ENCODE data around the gene IQGAP1. TPM values are rescaled to one million over a fixed set of nuclear protein-coding genes. Genes with fewer than 3 reads are reported as not detected.

Gene IQGAP1
- total RNA-seq, 1 experiment from 2014 or later = 113 TPM

DNA sequence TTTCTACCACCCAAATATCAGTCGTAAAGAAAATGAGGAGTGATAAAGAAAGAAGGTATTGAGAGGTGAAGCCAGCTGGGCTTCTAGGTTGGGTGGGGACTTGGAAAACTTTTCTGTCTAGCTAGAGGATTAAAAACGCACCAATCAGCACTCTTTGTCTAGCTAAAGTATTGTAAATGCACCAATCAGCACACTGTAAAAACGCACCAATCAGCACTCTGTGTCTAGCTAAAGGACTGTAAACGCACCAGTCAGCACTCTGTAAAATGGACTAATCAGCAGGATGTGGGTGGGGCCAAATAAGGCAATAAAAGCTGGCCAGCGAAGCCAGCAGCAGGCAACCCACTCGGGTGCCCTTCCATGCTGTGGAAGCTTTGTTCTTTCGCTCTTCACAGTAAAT lies 13.0 kb upstream of the IQGAP1 start:
- no peaks in the 10 kb centered on the region for H3K9me2 ChIP-seq (ENCODE audit: insufficient read depth)
- no peak for TF ChIP-seq SRF (IDR thresholded peaks at IDR 0.05; ENCODE audit: low read depth)
- TF ChIP-seq, protein P1, sequence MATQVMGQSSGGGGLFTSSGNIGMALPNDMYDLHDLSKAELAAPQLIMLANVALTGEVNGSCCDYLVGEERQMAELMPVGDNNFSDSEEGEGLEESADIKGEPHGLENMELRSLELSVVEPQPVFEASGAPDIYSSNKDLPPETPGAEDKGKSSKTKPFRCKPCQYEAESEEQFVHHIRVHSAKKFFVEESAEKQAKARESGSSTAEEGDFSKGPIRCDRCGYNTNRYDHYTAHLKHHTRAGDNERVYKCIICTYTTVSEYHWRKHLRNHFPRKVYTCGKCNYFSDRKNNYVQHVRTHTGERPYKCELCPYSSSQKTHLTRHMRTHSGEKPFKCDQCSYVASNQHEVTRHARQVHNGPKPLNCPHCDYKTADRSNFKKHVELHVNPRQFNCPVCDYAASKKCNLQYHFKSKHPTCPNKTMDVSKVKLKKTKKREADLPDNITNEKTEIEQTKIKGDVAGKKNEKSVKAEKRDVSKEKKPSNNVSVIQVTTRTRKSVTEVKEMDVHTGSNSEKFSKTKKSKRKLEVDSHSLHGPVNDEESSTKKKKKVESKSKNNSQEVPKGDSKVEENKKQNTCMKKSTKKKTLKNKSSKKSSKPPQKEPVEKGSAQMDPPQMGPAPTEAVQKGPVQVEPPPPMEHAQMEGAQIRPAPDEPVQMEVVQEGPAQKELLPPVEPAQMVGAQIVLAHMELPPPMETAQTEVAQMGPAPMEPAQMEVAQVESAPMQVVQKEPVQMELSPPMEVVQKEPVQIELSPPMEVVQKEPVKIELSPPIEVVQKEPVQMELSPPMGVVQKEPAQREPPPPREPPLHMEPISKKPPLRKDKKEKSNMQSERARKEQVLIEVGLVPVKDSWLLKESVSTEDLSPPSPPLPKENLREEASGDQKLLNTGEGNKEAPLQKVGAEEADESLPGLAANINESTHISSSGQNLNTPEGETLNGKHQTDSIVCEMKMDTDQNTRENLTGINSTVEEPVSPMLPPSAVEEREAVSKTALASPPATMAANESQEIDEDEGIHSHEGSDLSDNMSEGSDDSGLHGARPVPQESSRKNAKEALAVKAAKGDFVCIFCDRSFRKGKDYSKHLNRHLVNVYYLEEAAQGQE (IDR thresholded peaks at IDR 0.05; ENCODE audit: low read depth) = no peak
- no peak for TF ChIP-seq EZH2phosphoT487 (IDR thresholded peaks at IDR 0.05; ENCODE audit: borderline replicate concordance)
- H4K20me1 ChIP-seq (ENCODE audit: insufficient read depth) = no peaks in the 10 kb centered on the region
- ATAC-seq = no peak
- H3K9ac ChIP-seq (ENCODE audit: low read length) = no peak overlapping the region
- ChIA-PET RAD21 (ENCODE audit: low non-redundant PET in 1 of 2, low total read pairs in 2 of 2, uncharacterized antibody in 2 of 2, unreplicated experiment in 2 of 2) (no interaction called here), CTCF (interaction anchor here (1.8 kb wide), 1 partner anchor 13 kb away, joined by 4 read pairs; no protein-coding TSS in a partner anchor), POLR2A (interaction anchor here (0.9 kb wide), 1 partner anchor 13 kb away, joined by 3 read pairs; the partner anchor contains the start of gene IQGAP1)
- no TSS peak for BruUV-seq (replicated peaks)
- no peaks in the 10 kb centered on the region for H3K79me2 ChIP-seq (ENCODE audit: insufficient read depth, low read length)
- no peak overlapping the region for H2AFZ ChIP-seq (ENCODE audit: low read depth, low read length, poor library complexity, severe bottlenecking)
- peaks cover 0 to 4% of the 10 kb centered on the region in 2 experiments; a peak in 1 of 4 replicates for H3K9me3 ChIP-seq (ENCODE audit: control insufficient read depth in 1 of 2, insufficient read depth in 1 of 2, low read depth in 1 of 2, low read length in 2 of 2)
- no peak overlapping the region for H3K27ac ChIP-seq (ENCODE audit: low read depth, low read length)
- no peak overlapping the region for H3K4me2 ChIP-seq (ENCODE audit: low read length)
- H3K36me3 ChIP-seq (ENCODE audit: control insufficient read depth in 1 of 2, insufficient read depth in 2 of 2, low read length in 2 of 2) = no peaks in the 10 kb centered on the region
- DNase-seq (ENCODE audit: low read depth, low spot score) = no peak
- H3K4me1 ChIP-seq (ENCODE audit: control insufficient read depth in 1 of 2, insufficient read depth in 2 of 2, low read length in 2 of 2) = no peaks in the 10 kb centered on the region
- intact Hi-C loops (cut with micrococcal nuclease) = no loop called here
- H3K4me3 ChIP-seq (replicated peaks in 1 of 2; ENCODE audit: low read depth in 1 of 2, low read length in 2 of 2) = no peak overlapping the region
- H3K27me3 ChIP-seq (ENCODE audit: insufficient read depth, low read length) = no peaks in the 10 kb centered on the region

DNA sequence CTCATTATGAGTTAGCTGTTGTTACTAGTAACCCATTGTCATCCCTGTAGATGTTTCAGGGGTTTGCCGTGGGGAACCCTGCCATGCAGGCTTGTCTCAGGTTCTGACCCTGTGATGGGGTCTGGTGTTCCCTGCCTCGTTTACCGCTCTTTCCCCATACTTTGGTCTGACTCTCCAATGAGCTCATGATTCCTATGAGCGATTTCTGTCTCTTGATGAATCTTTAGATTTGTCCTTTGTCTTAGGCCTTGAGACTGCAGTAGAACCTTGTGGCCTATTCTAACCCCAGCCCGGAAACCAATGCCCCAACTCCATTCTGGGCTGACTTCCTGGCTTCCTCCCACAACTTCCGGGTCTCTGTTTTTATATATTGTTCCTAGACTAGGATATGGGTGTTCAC lies 11.3 kb upstream of the IQGAP1 start:
- H3K4me3 ChIP-seq (replicated peaks in 1 of 2; ENCODE audit: low read depth in 1 of 2, low read length in 2 of 2) = no peak overlapping the region
- no peak overlapping the region for H3K27ac ChIP-seq (ENCODE audit: low read depth, low read length)
- intact Hi-C loops (cut with micrococcal nuclease) = no loop called here
- H2AFZ ChIP-seq (ENCODE audit: low read depth, low read length, poor library complexity, severe bottlenecking) = no peak overlapping the region
- H4K20me1 ChIP-seq (ENCODE audit: insufficient read depth) = no peaks in the 10 kb centered on the region
- no peak for DNase-seq (ENCODE audit: low read depth, low spot score)
- H3K4me2 ChIP-seq (ENCODE audit: low read length) = no peak overlapping the region
- peaks cover 0 to 4% of the 10 kb centered on the region in 2 experiments; a peak in 1 of 4 replicates for H3K9me3 ChIP-seq (ENCODE audit: control insufficient read depth in 1 of 2, insufficient read depth in 1 of 2, low read depth in 1 of 2, low read length in 2 of 2)
- H3K27me3 ChIP-seq (ENCODE audit: insufficient read depth, low read length) = no peaks in the 10 kb centered on the region
- CTCF ChIA-PET = no interaction called here
- no peaks in the 10 kb centered on the region for H3K36me3 ChIP-seq (ENCODE audit: control insufficient read depth in 1 of 2, insufficient read depth in 2 of 2, low read length in 2 of 2)
- H3K4me1 ChIP-seq (ENCODE audit: control insufficient read depth in 1 of 2, insufficient read depth in 2 of 2, low read length in 2 of 2) = no peaks in the 10 kb centered on the region
- POLR2A ChIA-PET = interaction anchor here (0.6 kb wide), 1 partner anchor 12 kb away, joined by 3 read pairs; no protein-coding TSS in a partner anchor
- no TSS peak for BruUV-seq (replicated peaks)
- RAD21 ChIA-PET (ENCODE audit: low non-redundant PET in 1 of 2, low total read pairs in 2 of 2, uncharacterized antibody in 2 of 2, unreplicated experiment in 2 of 2) = no interaction called here
- no peak for ATAC-seq
- no peaks in the 10 kb centered on the region for H3K79me2 ChIP-seq (ENCODE audit: insufficient read depth, low read length)
- no peak overlapping the region for H3K9ac ChIP-seq (ENCODE audit: low read length)
- H3K9me2 ChIP-seq (ENCODE audit: insufficient read depth) = no peaks in the 10 kb centered on the region
- TF ChIP-seq JUND (IDR thresholded peaks at IDR 0.05) (no peak), ELF1 (IDR thresholded peaks at IDR 0.05; ENCODE audit: borderline replicate concordance, low read depth) (no peak), TCF7L2 (IDR thresholded peaks at IDR 0.05; ENCODE audit: borderline replicate concordance, extremely low read depth, insufficient read depth, insufficient read length) (no peak), CEBPB (IDR thresholded peaks at IDR 0.05; ENCODE audit: low read depth) (no peak), CBX3 (IDR thresholded peaks at IDR 0.05; ENCODE audit: low read depth) (no peak), SRF (IDR thresholded peaks at IDR 0.05; ENCODE audit: low read depth) (no peak), SP1 (IDR thresholded peaks at IDR 0.05; ENCODE audit: low read depth) (no peak)
- TF ChIP-seq, protein P2, sequence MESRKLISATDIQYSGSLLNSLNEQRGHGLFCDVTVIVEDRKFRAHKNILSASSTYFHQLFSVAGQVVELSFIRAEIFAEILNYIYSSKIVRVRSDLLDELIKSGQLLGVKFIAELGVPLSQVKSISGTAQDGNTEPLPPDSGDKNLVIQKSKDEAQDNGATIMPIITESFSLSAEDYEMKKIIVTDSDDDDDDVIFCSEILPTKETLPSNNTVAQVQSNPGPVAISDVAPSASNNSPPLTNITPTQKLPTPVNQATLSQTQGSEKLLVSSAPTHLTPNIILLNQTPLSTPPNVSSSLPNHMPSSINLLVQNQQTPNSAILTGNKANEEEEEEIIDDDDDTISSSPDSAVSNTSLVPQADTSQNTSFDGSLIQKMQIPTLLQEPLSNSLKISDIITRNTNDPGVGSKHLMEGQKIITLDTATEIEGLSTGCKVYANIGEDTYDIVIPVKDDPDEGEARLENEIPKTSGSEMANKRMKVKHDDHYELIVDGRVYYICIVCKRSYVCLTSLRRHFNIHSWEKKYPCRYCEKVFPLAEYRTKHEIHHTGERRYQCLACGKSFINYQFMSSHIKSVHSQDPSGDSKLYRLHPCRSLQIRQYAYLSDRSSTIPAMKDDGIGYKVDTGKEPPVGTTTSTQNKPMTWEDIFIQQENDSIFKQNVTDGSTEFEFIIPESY (IDR thresholded peaks at IDR 0.05; ENCODE audit: extremely low read depth, insufficient replicate concordance, low read length) = no peak
